COLO668 (cell line): ENCODE results near the gene ACSL6.
A peak's percentile ranks its signal among the peaks of the same experiment; 100 is the strongest.

Experiments
- DNase-seq: peaks from one replicate; lab custom pipeline; 2025; ENCODE audit not compliant: unreplicated experiment; lab: John Stamatoyannopoulos, UW

ACSL6 gene

GRCh38 chr5:132011622-132012343, at the start of gene ACSL6:
TSS of gene ACSL6 (minus strand) at chr5:132011658. CDS start at chr5:132011553, 105 bp downstream.
- peak; percentile 29 for DNase-seq

- no peak for DNase-seq
These were observed 49.2 kb upstream of the ACSL6 start, which contains the start of gene IL3 for GRCh38 chr5:132060501-132061161. TSS of gene IL3 (plus strand) at chr5:132060655. CDS start at chr5:132060707, 52 bp downstream.

- no peak for DNase-seq
These were observed 48.4 kb upstream of the ACSL6 start for GRCh38 chr5:132059696-132060500.

GRCh38 chr5:132059043-132059695, 47.7 kb upstream of the ACSL6 start:
- DNase-seq, result no peak

GRCh38 chr5:132058646-132059042, 47.2 kb upstream of the ACSL6 start:
- DNase-seq, result no peak

GRCh38 chr5:132057498-132058255, 46.2 kb upstream of the ACSL6 start:
- DNase-seq, result no peak

GRCh38 chr5:132056610-132057497, 45.4 kb upstream of the ACSL6 start:
- DNase-seq, result no peak

- DNase-seq, result no peak
These were observed 44.6 kb upstream of the ACSL6 start for GRCh38 chr5:132055808-132056609.

- no peak for DNase-seq
These were observed 44.0 kb upstream of the ACSL6 start for GRCh38 chr5:132055441-132055807.

GRCh38 chr5:132054697-132055440, 43.4 kb upstream of the ACSL6 start:
- DNase-seq, result no peak

GRCh38 chr5:132054031-132054696, 42.7 kb upstream of the ACSL6 start:
- DNase-seq, result no peak

GRCh38 chr5:132053483-132053882, 42.0 kb upstream of the ACSL6 start:
- DNase-seq, result no peak

GRCh38 chr5:132052520-132052919, 41.1 kb upstream of the ACSL6 start:
- DNase-seq, result no peak

- DNase-seq, result peak; percentile 14
These were observed 39.4 kb upstream of the ACSL6 start for GRCh38 chr5:132050661-132051552.

- DNase-seq, result no peak
These were observed 38.7 kb upstream of the ACSL6 start for GRCh38 chr5:132050136-132050535.

GRCh38 chr5:132049559-132049958, 38.1 kb upstream of the ACSL6 start:
- no peak for DNase-seq
